Parathyroid adenoma (tissue), 2 donors: ENCODE results near the gene FLCN.

Experiments
- H2AFZ ChIP-seq: fragments of 300-600 bp; sonication (generic); one replicate; pipeline ENCODE4 v1.7.0; 2017; ENCODE audit warnings: antibody characterized with exemption, mild to moderate bottlenecking
- H3K27ac ChIP-seq: fragments of 300-600 bp; sonication (generic); one replicate; pipeline ENCODE4 v1.7.0; 2017
- H3K27me3 ChIP-seq: fragments of 300-600 bp; sonication (generic); one replicate; pipeline ENCODE4 v1.7.0; 2017; ENCODE audit warnings: low read length; ENCODE audit not compliant: control insufficient read depth, insufficient read depth
- H3K36me3 ChIP-seq: fragments of 300-600 bp; sonication (generic); one replicate; pipeline ENCODE4 v1.7.0; 2017; ENCODE audit warnings: low read length; ENCODE audit not compliant: control insufficient read depth, insufficient read depth
- H3K4me1 ChIP-seq: fragments of 300-600 bp; sonication (generic); one replicate; pipeline ENCODE4 v1.7.0; 2017; ENCODE audit warnings: control low read depth
- H3K4me2 ChIP-seq: fragments of 300-600 bp; sonication (generic); one replicate; pipeline ENCODE4 v1.7.0; 2017; ENCODE audit warnings: low read length
- H3K4me3 ChIP-seq: fragments of 300-600 bp; sonication (generic); one replicate; pipeline ENCODE4 v1.7.0; 2017; ENCODE audit warnings: low read depth, low read length
- H3K79me2 ChIP-seq: fragments of 300-600 bp; sonication (generic); one replicate; pipeline ENCODE4 v1.7.0; 2017; ENCODE audit warnings: control low read depth
- H3K9ac ChIP-seq: fragments of 300-600 bp; sonication (generic); one replicate; pipeline ENCODE4 v1.7.0; 2017; ENCODE audit warnings: mild to moderate bottlenecking
- H3K9me3 ChIP-seq: fragments of 300-600 bp; sonication (generic); one replicate; pipeline ENCODE4 v1.7.0; 2017; ENCODE audit warnings: low read length; ENCODE audit not compliant: control insufficient read depth
- TF ChIP-seq, protein P1 (sequence below): fragments of 300-600 bp; sonication (generic); IDR thresholded peaks from one replicate; pipeline ENCODE4 v1.7.0; 2017; ENCODE audit warnings: antibody characterized with exemption, mild to moderate bottlenecking
- donor health status: primary hyperparathyroidism.

Gene FLCN

DNA sequence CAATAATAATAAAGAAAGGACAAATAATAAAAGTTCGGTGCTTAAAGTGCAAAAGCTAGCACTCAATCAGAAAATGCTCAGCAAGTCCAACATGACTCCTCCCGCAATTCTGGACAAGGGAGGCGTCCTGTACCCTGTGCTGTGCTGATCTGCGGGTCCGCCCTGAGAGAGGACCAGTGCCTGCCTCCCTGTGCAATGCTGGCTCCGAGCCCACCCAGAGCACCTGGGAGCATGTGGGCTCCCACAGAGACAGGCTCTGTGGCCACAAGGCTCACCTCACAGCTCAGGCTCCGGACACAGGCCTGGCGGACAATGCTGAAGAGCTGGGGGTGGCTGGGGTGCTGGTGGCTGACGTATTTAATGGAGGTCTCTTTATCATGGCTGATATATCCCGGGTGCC is 11.1 kb downstream of the FLCN start:
- Histone ChIP-seq H3K27ac (no peak overlapping the region), H3K4me1 (peaks cover 12% of the 10 kb centered on the region), H3K4me2 (no peak overlapping the region), H3K9ac (no peak overlapping the region), H3K4me3 (no peak overlapping the region), H3K36me3 (no peaks in the 10 kb centered on the region), H3K27me3 (no peaks in the 10 kb centered on the region), H3K79me2 (no peaks in the 10 kb centered on the region), H2AFZ (no peak overlapping the region), H3K9me3 (no peaks in the 10 kb centered on the region)
- TF ChIP-seq, protein P1, sequence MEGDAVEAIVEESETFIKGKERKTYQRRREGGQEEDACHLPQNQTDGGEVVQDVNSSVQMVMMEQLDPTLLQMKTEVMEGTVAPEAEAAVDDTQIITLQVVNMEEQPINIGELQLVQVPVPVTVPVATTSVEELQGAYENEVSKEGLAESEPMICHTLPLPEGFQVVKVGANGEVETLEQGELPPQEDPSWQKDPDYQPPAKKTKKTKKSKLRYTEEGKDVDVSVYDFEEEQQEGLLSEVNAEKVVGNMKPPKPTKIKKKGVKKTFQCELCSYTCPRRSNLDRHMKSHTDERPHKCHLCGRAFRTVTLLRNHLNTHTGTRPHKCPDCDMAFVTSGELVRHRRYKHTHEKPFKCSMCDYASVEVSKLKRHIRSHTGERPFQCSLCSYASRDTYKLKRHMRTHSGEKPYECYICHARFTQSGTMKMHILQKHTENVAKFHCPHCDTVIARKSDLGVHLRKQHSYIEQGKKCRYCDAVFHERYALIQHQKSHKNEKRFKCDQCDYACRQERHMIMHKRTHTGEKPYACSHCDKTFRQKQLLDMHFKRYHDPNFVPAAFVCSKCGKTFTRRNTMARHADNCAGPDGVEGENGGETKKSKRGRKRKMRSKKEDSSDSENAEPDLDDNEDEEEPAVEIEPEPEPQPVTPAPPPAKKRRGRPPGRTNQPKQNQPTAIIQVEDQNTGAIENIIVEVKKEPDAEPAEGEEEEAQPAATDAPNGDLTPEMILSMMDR, result no peak

DNA sequence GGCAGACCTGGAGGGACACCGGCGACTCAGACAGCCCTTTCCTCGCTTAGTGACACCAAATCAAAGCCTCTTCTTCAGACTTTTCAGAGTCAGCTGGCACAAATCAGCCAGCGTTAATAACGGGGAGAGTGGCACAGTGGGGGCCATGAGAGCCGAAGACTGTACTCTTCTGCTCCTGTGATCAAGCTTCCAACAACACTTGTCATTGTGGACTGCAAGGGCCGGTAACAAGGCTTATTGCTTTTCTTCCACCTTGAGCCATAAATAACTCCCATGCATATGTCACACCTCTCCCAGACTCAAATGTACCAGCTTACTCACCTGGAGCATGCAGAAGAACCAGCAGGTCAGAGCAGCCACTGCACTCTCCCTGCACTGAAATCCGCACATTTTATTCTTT is 12.8 kb downstream of the FLCN start:
- Histone ChIP-seq H3K4me2 (no peak overlapping the region), H3K36me3 (no peaks in the 10 kb centered on the region), H3K79me2 (no peaks in the 10 kb centered on the region), H3K4me1 (peaks cover 11% of the 10 kb centered on the region), H2AFZ (no peak overlapping the region), H3K27ac (no peak overlapping the region), H3K4me3 (no peak overlapping the region), H3K27me3 (no peaks in the 10 kb centered on the region), H3K9me3 (no peaks in the 10 kb centered on the region), H3K9ac (no peak overlapping the region)
- TF ChIP-seq, protein P1, result no peak

DNA sequence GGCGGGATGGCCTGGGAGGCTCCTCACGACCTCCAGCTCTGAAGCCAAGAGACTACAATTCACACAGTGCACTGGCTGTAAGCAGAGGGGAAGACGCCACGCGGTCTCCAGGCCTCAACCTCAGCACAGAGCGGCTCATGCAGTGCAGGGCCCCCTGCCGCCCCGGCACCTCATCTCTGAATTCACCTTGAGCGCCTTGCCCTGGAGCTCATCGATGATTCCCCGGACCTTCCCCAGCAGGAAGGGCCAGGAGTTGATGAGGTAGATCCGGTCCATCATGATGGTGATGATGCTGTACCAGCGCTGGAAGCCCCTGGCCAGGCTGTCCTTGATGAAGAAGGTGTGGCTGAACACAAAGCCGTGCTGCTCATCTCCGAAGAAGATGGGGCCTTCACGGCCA is 13.2 kb downstream of the FLCN start:
- Histone ChIP-seq H3K27ac (no peak overlapping the region), H3K4me3 (no peak overlapping the region), H2AFZ (no peak overlapping the region), H3K9ac (no peak overlapping the region), H3K4me2 (no peak overlapping the region), H3K27me3 (no peaks in the 10 kb centered on the region), H3K9me3 (no peaks in the 10 kb centered on the region), H3K79me2 (no peaks in the 10 kb centered on the region), H3K36me3 (no peaks in the 10 kb centered on the region), H3K4me1 (peaks cover 7% of the 10 kb centered on the region)
- TF ChIP-seq, protein P1, result no peak

DNA sequence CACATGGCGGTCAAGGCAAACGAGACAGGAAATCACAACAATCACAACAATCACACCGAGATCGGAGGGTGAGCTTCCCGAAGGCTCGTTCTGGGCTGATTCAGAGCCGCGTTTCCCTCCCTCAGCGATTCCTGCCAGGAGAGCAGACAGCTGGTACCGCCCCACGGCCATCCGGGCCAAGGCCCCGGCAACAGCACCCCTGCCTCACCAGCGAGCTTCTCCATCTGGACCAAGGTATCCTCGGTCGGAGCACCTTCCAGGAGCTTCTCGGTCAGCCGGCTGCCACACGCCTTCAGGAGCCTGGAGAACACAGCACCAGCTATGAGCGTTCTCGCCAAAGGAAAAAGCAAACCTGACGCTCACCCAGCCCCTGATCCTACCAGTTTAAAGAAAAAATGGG is 15.6 kb downstream of the FLCN start:
- Histone ChIP-seq H3K4me2 (no peak overlapping the region), H3K9ac (no peak overlapping the region), H3K36me3 (no peaks in the 10 kb centered on the region), H3K9me3 (no peaks in the 10 kb centered on the region), H3K4me1 (no peaks in the 10 kb centered on the region), H2AFZ (no peak overlapping the region), H3K4me3 (no peak overlapping the region), H3K27ac (no peak overlapping the region), H3K27me3 (no peaks in the 10 kb centered on the region), H3K79me2 (no peaks in the 10 kb centered on the region)
- TF ChIP-seq, protein P1, result no peak

DNA sequence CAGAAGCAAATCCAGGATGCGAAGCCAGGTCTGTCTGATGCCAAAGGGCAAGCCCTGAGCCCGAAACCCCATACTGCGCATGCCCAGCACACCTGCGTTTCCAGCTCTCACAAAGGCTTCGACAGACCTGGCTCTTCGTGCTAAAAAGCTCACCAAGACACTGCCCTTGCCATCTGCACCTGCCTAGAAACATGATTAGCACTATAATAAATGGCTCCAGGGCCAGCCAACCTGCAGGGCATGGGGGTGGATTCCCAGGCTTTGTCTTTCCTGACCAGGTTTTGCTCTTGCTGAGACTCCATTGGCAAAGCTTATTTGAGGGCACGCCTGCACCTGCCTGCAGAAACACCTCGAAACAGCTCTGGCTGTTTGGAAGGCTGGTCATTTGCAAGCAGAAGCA is 16.4 kb downstream of the FLCN start:
- Histone ChIP-seq H3K4me3 (no peak overlapping the region), H3K27me3 (no peaks in the 10 kb centered on the region), H3K36me3 (no peaks in the 10 kb centered on the region), H3K4me1 (no peaks in the 10 kb centered on the region), H3K9me3 (no peaks in the 10 kb centered on the region), H3K79me2 (no peaks in the 10 kb centered on the region), H3K27ac (no peak overlapping the region), H3K9ac (no peak overlapping the region), H3K4me2 (no peak overlapping the region), H2AFZ (no peak overlapping the region)
- TF ChIP-seq, protein P1, result no peak
